Keratinocyte (primary cell): ENCODE data around the gene FGF21.

Experiments used
- CTCF ChIP-seq, 3 experiments: IDR thresholded peaks in 1 of 3; conservative IDR thresholded peaks in 1 of 3; optimal IDR thresholded peaks in 1 of 3; 2 replicates in 2 of 3; 3 replicates in 1 of 3; pipeline versions ENCODE3 to v1.5.1; 2011; ENCODE audit warnings: low read length in 3 of 3, mild to moderate bottlenecking in 3 of 3, moderate library complexity in 2 of 3, control low read depth in 1 of 3, inconsistent platforms in 1 of 3; ENCODE audit not compliant: insufficient read depth in 2 of 3; ENCODE audit errors: extremely low read depth in 1 of 3
- EZH2 ChIP-seq: IDR thresholded peaks from one replicate; pipeline ENCODE4 v1.6.1; 2012; ENCODE audit warnings: inconsistent platforms, mild to moderate bottlenecking, low read length, moderate library complexity

GRCh38 chr19:48760504-48761205 lies 5.3 kb downstream of the FGF21 start:
- no peak for TF ChIP-seq CTCF (optimal IDR thresholded peaks at IDR 0.05 in 1 of 3, IDR thresholded peaks at IDR 0.05 in 1 of 3, conservative IDR thresholded peaks at IDR 0.05 in 1 of 3; ENCODE audit: extremely low read depth in 1 of 3, insufficient read depth in 2 of 3, low read length in 3 of 3)
- no peak for TF ChIP-seq EZH2
